GM18502 (cell line): ENCODE results near the gene FARP1.

ENCODE experiments used
- ATAC-seq: cut with Tn5 transposase; IDR thresholded peaks from one replicate; pipeline ENCODE4 v1.9.1; 2021; ENCODE audit warnings: mild to moderate bottlenecking; ENCODE audit not compliant: unreplicated experiment, poor library complexity

Gene FARP1

GRCh38 chr13:98445340-98446233 is 302.7 kb downstream of the FARP1 start:
- peak; percentile 96 for ATAC-seq

DNA sequence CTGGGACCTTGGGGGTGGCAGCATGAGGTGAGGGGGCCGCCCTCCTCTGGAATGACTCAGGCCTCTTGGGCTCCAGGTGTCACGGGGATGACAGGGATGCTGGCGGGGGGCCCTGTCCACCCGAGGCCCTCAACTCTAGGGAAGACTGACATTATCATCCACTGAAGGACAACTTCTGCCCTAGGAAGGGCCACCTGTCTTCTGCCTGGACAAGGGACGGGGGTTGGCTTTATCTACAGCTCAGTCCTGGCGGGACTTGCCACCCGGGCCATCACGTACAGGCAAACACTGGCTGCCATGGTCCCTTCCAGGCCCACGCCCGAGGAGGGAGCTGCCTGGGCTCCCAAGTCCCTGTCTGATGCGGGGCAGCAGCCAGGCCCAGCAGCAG is 303.3 kb downstream of the FARP1 start:
- ATAC-seq = no peak

- ATAC-seq = no peak
Observed at GRCh38 chr13:98447130-98447529, 304.2 kb downstream of the FARP1 start.

DNA sequence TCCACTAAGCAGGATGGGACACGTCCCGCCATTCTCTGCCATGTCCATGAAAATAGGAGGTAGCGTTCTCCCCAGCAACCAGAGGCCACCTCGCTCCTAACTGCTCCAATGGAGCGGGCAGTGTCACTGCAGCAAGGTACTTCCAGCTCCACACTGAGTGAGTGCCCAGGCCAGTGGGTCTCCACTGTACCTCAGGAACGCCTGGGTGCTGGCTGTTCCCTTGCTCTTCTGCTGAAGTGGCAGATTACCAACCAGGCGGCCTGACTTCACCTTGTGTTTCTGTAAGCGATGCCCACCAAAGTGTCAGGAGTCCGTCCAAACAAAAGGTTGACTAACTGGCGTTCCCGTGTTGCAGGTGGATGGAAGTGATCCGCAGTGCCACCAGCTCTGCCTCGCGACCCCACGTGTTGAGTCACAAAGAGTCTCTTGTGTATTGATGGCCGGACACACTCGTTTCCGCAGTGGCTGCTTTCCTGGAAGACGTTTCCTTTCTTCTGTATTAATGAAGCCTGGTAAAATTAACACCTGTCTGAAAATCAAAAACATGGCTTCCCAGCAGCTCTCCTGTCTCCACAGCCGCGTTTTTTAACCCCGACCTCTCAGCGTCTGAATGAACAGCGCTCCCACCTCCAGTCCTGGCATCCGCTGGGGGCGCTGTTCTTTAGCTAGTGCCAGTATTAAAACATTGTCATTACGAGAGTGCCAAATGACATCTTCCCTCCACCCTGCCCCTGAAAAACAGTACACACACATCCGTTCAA is 305.2 kb downstream of the FARP1 start:
- no peak for ATAC-seq

DNA sequence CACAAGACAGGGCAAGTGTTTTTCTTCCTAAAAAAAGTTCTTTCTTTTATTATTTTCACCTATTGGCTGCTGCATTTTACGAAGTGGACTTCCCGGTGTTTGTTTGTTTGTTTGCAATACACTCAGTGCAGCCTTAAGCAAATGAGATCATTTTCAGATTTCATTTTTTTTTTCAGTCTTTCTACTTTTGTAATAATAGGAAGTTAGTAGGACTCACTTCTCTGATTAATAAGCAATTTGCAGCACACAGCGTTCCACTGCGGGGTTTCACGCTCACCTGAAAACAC is 305.7 kb downstream of the FARP1 start:
- ATAC-seq = no peak

DNA sequence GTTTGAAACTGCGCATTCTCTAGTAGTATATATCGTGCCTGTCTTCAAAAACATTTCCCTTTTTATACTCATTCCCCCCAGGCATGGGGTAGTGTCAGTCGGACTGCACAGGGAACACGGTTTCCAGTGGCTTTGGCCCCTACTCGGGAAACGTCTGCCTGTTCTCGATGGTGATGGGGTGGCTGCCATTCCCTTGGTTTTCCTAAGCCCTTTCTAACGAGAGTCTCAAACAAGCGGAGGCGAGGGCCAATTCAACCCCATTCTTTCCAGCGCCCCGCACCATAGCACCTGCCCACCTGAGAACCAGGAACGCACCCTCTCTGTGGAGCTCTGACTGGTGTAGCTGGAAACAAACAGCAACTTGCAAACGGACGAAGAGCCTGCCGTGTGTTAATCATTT is 306.4 kb downstream of the FARP1 start:
- no peak for ATAC-seq

DNA sequence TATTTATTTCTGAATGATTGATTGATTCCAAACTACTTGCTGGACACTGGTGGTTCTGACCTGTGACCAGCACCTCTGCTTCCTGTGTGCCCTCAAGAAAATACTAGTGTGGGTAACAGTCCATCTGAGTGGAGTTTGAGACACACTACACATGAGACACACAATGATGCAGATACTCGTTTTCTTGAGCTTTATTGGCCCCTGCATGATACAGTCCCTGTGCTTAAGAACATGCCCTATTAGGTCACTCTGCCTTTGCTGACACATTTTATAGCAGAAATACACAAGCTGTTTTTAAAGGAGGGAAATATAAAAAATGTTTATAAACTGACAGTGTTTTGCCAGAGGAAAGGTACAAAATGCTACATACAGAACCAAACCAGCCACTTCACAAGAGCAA is 307.1 kb downstream of the FARP1 start:
- no peak for ATAC-seq

- ATAC-seq = no peak
Observed at GRCh38 chr13:98450539-98451111, 307.7 kb downstream of the FARP1 start.

DNA sequence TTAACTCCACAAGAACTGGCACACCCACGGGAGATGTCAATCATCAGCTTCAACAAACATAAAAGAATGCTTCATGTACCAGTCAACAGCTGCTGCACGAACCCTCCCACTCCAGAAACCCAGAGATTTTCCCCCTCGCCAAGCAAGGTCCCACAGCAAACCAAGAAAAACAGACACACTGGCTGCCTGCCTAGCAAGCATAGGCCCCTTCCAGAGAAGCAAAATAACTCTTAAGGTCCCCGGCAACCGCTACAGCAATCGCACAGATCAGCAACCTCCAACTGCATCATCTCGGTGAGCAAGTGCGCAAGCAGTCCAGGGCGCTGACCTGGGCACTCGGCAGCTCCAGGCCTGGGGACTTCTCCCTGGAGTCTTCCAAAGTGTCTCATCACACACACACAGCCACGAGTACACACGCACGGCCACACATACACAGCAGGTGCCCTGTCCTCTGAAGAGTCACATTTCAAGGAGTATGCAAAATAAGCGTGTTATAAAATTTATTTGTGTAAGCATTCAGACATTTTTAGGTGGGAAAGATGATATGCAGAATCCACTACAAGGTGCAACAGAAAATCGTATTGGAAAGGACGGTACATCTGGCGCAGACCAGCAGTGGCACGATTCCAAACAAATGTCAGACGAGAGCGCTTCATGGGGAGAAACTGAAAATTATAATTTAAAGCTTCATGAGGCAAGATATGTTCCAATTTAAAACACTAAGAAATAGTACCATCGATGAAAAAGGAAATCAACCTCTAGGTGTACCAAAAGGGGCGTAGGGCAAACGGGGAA is 309.0 kb downstream of the FARP1 start:
- ATAC-seq = no peak

GRCh38 chr13:98452851-98453843 is 310.3 kb downstream of the FARP1 start:
- ATAC-seq = no peak

DNA sequence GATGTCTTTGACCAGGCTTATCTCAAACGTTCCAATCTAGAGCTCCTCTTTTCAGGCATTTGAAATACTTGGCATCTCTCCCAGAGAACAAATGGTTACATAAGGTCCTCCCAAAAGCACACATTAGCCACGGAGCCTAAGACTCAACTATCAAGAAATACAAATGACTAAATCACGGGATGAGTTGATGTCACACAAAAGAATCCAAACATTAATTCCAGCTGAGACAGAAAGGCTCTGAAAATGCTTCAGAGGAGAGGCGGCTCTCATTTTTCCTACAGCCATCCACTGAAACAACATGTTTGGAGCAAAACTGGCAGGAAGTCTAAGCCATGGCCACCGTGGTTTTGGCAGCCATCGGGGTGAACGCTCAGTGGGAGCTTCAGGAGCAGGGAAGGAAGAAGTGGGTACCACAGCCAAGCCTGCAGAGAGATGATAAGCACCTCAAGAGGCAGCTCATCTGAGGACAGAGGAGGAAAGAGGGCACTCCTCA is 311.5 kb downstream of the FARP1 start:
- no peak for ATAC-seq

- ATAC-seq = no peak
Observed at GRCh38 chr13:98456413-98456845, 313.5 kb downstream of the FARP1 start.

- ATAC-seq = no peak
Observed at GRCh38 chr13:98457053-98457452, 314.2 kb downstream of the FARP1 start.

DNA sequence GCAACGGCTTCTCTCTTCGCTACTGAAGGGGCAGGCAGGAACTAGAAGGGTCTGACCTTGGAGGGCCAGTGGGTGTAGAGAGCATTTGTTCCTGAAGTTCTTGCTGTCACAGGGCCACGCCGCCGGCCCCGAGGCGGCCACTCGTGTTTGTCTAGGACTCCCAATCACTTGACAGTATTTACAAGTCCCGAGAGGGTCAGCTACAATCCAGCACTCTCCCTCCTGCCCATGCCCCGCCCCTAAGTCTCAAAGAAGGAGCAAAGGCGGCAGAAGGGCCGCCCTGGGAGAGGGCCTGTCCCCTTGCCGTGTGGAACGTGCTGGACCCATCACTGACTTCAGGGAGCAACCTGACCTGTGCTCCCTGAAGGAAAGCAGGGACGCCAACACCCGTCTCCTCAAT is 315.5 kb downstream of the FARP1 start:
- ATAC-seq = no peak

DNA sequence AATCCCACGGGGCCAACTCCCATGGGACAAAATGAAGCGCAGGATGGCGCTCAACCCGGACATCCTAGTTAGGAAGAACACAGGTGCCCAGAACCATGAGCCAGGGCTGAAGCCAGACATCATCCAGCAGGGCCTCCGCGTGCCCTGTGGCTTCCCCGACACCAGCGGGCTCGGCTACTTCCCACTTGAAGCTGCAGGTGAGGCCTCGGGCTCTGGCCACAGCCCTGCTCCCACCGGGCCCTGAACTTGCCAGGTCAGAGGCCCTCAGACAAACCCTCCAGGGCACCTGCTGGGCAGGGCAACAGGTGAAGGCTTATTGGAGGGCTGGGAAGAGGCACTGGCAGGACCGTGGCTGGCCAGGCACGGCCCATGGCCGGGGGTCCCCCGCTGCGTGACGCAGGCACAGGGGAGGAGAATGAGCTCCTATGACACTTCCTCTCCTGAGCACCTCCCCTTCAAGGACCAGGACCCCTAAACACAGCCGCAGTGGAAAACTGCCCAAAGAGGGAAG is 316.3 kb downstream of the FARP1 start:
- ATAC-seq = no peak

GRCh38 chr13:98459721-98460370 is 317.0 kb downstream of the FARP1 start:
- ATAC-seq = no peak

DNA sequence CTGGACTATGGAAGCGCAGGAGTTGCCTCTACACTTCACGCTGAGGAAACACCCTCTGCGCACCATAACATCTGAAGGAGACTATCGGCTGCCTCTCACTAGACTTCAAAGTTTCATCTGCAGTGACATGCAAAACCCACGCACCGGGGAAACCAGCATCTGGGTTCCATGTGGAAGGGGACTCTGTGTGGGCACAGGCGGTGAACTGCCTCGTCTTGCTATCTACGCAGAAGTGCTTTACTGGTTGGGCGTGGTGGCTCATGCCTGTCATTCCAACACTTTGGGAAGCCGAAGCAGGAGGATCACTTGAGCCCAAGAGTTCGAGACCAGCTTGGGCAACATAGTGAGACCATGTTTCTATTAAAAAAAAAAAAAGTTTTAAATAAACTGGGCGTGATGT is 317.6 kb downstream of the FARP1 start:
- ATAC-seq = no peak

GRCh38 chr13:98461486-98462240 is 318.8 kb downstream of the FARP1 start:
- no peak for ATAC-seq
